ENCODE results near the gene TMEM229B. TPM values are rescaled to one million over a fixed set of nuclear protein-coding genes. Genes with fewer than 3 reads are reported as not detected.

TMEM229B gene
- polyA plus RNA-seq, 1 of the 3 experiments (the other 2 are of a cell fraction) = 0.16 TPM

- H4K20me1 ChIP-seq (ENCODE audit: insufficient read depth) = no peaks in the 10 kb centered on the region
- H3K27ac ChIP-seq (ENCODE audit: low read depth in 2 of 2, low read length in 1 of 2) = no peak overlapping the region
- DNase-seq = no peak
- TF ChIP-seq NRF1 (IDR thresholded peaks at IDR 0.05; ENCODE audit: low read depth, low read length) (no peak), SMC3 (IDR thresholded peaks at IDR 0.05; ENCODE audit: low read depth, low read length) (no peak), JUND (IDR thresholded peaks at IDR 0.05) (no peak), USF2 (IDR thresholded peaks at IDR 0.05; ENCODE audit: borderline replicate concordance, low read depth, low read length) (no peak), SIN3A (IDR thresholded peaks at IDR 0.05; ENCODE audit: borderline replicate concordance, low read depth, low read length) (no peak), RFX5 (IDR thresholded peaks at IDR 0.05; ENCODE audit: low read length) (no peak), FOSL2 (IDR thresholded peaks at IDR 0.05; ENCODE audit: borderline replicate concordance, low read depth) (no peak), FOXM1 (IDR thresholded peaks at IDR 0.05; ENCODE audit: low read depth) (no peak)
- TF ChIP-seq, protein P1, sequence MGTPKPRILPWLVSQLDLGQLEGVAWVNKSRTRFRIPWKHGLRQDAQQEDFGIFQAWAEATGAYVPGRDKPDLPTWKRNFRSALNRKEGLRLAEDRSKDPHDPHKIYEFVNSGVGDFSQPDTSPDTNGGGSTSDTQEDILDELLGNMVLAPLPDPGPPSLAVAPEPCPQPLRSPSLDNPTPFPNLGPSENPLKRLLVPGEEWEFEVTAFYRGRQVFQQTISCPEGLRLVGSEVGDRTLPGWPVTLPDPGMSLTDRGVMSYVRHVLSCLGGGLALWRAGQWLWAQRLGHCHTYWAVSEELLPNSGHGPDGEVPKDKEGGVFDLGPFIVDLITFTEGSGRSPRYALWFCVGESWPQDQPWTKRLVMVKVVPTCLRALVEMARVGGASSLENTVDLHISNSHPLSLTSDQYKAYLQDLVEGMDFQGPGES (IDR thresholded peaks at IDR 0.05; ENCODE audit: low read depth, low read length) = no peak
- no peak overlapping the region for H3K4me2 ChIP-seq
- H3K9me2 ChIP-seq = no peaks in the 10 kb centered on the region
- WGBS (ENCODE audit: low lambda C conversion rate) = 93% methylated on average over 3 of the region's 3 CpGs
- no peaks in the 10 kb centered on the region for H3K36me3 ChIP-seq (replicated peaks in 1 of 2; ENCODE audit: control insufficient read depth in 1 of 2, insufficient read depth in 2 of 2, low read length in 1 of 2)
- no peaks in the 10 kb centered on the region for H3K9me3 ChIP-seq
- CTCF ChIA-PET = no interaction called here
- H3K27me3 ChIP-seq (ENCODE audit: insufficient read depth) = no peaks in the 10 kb centered on the region; the same call in 1 of the 2 replicates
- POLR2A ChIA-PET = no interaction called here
- no peak overlapping the region for H3K4me3 ChIP-seq (ENCODE audit: low read depth in 2 of 2, low read length in 1 of 2)
- H3K4me1 ChIP-seq (ENCODE audit: control insufficient read depth in 1 of 2, insufficient read depth in 2 of 2, low read depth in 1 of 2, low read length in 1 of 2) = no peaks in the 10 kb centered on the region
- H3K79me2 ChIP-seq (ENCODE audit: insufficient read depth) = no peaks in the 10 kb centered on the region
- H2AFZ ChIP-seq (ENCODE audit: low read depth) = no peak overlapping the region
- H3K9ac ChIP-seq = no peak overlapping the region
- no peaks in the 10 kb centered on the region for H3F3A ChIP-seq (replicated peaks; ENCODE audit: insufficient read depth)
Observed at GRCh38 chr14:67463900-67464299, 24.6 kb downstream of the TMEM229B start.

DNA sequence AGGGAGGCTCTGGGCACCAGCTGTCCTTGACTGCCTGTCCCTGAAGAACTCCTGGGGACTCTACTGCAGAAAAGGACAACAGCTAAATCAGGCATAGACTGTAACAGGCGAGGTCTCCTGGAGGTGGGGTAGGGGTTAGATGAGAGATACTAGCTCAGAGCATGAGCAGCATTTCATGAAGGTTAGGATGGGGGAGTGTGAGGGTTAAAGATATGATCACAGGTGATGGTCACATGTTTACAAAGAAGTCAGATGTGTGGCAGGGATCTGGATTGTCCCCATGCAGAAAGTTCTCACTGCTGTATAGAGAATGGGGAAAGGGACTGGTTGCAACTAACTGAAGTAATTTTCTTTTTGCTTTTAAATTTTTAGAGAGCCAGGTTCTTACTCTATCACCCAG is 26.5 kb downstream of the TMEM229B start:
- CTCF ChIA-PET = interaction anchor here (0.7 to 1.3 kb wide), 3 partner anchors 65 to 242 kb away, joined by 3 to 4 read pairs (median 3); no protein-coding TSS in a partner anchor
- peaks cover 5% of the 10 kb centered on the region; the same call in 1 of the 2 replicates for H3K27me3 ChIP-seq (ENCODE audit: insufficient read depth)
- WGBS (ENCODE audit: low lambda C conversion rate) = 45% methylated on average over 1 of the region's 1 CpG
- H4K20me1 ChIP-seq (ENCODE audit: insufficient read depth) = no peaks in the 10 kb centered on the region
- TF ChIP-seq, protein P2, sequence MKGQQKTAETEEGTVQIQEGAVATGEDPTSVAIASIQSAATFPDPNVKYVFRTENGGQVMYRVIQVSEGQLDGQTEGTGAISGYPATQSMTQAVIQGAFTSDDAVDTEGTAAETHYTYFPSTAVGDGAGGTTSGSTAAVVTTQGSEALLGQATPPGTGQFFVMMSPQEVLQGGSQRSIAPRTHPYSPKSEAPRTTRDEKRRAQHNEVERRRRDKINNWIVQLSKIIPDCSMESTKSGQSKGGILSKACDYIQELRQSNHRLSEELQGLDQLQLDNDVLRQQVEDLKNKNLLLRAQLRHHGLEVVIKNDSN (IDR thresholded peaks at IDR 0.05; ENCODE audit: borderline replicate concordance, low read depth) = no peak
- TF ChIP-seq RXRA (IDR thresholded peaks at IDR 0.05; ENCODE audit: borderline replicate concordance, low read depth) (no peak), EP300 (IDR thresholded peaks at IDR 0.05; ENCODE audit: borderline replicate concordance in 1 of 2, low read depth in 1 of 2, low read length in 1 of 2) (no peak), RFX5 (IDR thresholded peaks at IDR 0.05; ENCODE audit: low read length) (no peak), JUND (IDR thresholded peaks at IDR 0.05) (no peak), FOSL2 (IDR thresholded peaks at IDR 0.05; ENCODE audit: borderline replicate concordance, low read depth) (no peak), ZBTB33 (IDR thresholded peaks at IDR 0.05; ENCODE audit: borderline replicate concordance, low read depth) (no peak), ELF1 (IDR thresholded peaks at IDR 0.05) (no peak), SIN3A (IDR thresholded peaks at IDR 0.05; ENCODE audit: borderline replicate concordance, low read depth, low read length) (no peak), PBX3 (IDR thresholded peaks at IDR 0.05) (no peak)
- no peaks in the 10 kb centered on the region for H3K9me2 ChIP-seq
- no peaks in the 10 kb centered on the region for H3K79me2 ChIP-seq (ENCODE audit: insufficient read depth)
- H3K9me3 ChIP-seq = no peaks in the 10 kb centered on the region
- DNase-seq = no peak
- H3K4me1 ChIP-seq (ENCODE audit: control insufficient read depth in 1 of 2, insufficient read depth in 2 of 2, low read depth in 1 of 2, low read length in 1 of 2) = no peaks in the 10 kb centered on the region
- H3K4me3 ChIP-seq (ENCODE audit: low read depth in 2 of 2, low read length in 1 of 2) = no peak overlapping the region
- no peak overlapping the region for H3K9ac ChIP-seq
- no peaks in the 10 kb centered on the region for H3F3A ChIP-seq (replicated peaks; ENCODE audit: insufficient read depth)
- H3K4me2 ChIP-seq = no peak overlapping the region
- no peak overlapping the region for H2AFZ ChIP-seq (ENCODE audit: low read depth)
- POLR2A ChIA-PET = no interaction called here
- no peak overlapping the region for H3K27ac ChIP-seq (ENCODE audit: low read depth in 2 of 2, low read length in 1 of 2)
- H3K36me3 ChIP-seq (replicated peaks in 1 of 2; ENCODE audit: control insufficient read depth in 1 of 2, insufficient read depth in 2 of 2, low read length in 1 of 2) = no peaks in the 10 kb centered on the region

All from SK-N-SH (cell line).